Neural cell (in vitro differentiated cells): ENCODE measurements around the gene PRPF4. TPM values are rescaled to one million over a fixed set of nuclear protein-coding genes. Genes with fewer than 3 reads are reported as not detected.

Experiments
- H2AFZ ChIP-seq: fragments of 200-600, 300-800 bp; sonication (generic), shearing (Covaris generic); 2 replicates; pipeline ENCODE4 v1.6.0; 2014; ENCODE audit warnings: low read depth, mild to moderate bottlenecking, antibody characterized with exemption, low read length, moderate library complexity
- H3F3A ChIP-seq: fragments of 200-600 bp; shearing (Covaris generic); 2 replicates; pipeline ENCODE4 v1.6.1; 2016; ENCODE audit warnings: mild to moderate bottlenecking, moderate library complexity, mixed read lengths, antibody characterized with exemption, low read length; ENCODE audit not compliant: insufficient read depth, poor library complexity, severe bottlenecking
- H3K27ac ChIP-seq: fragments of 200-600, 300-800 bp; sonication (generic), shearing (Covaris generic); 2 replicates; pipeline ENCODE4 v1.5.1; 2014; ENCODE audit warnings: mild to moderate bottlenecking, low read length, moderate library complexity
- H3K27me3 ChIP-seq: fragments of 300-800, 200-600 bp; sonication (generic), shearing (Covaris generic); 2 replicates; pipeline ENCODE4 v1.6.0; 2014; ENCODE audit warnings: mild to moderate bottlenecking, low read depth, low read length, moderate library complexity; ENCODE audit not compliant: insufficient read depth
- H3K36me3 ChIP-seq: fragments of 300-800, 200-600 bp; sonication (generic), shearing (Covaris generic); 2 replicates; pipeline ENCODE4 v1.5.1; 2014; ENCODE audit warnings: mild to moderate bottlenecking, antibody characterized with exemption, low read length, moderate library complexity; ENCODE audit not compliant: insufficient read depth
- H3K4me2 ChIP-seq: fragments of 300-800, 200-600 bp; sonication (generic), shearing (Covaris generic); 2 replicates; pipeline ENCODE4 v1.6.0; 2014; ENCODE audit warnings: mild to moderate bottlenecking, low read length
- H3K4me3 ChIP-seq: fragments of 300-800, 200-600 bp; sonication (generic), shearing (Covaris generic); 2 replicates; pipeline ENCODE4 v1.5.1; 2014; ENCODE audit warnings: mild to moderate bottlenecking, low read length, moderate library complexity
- H3K79me2 ChIP-seq: fragments of 200-600 bp; shearing (Covaris generic); replicated peaks from 2 replicates; pipeline ENCODE4 v1.6.0; 2014; ENCODE audit warnings: mild to moderate bottlenecking, low read length, moderate library complexity; ENCODE audit not compliant: insufficient read depth
- H3K9ac ChIP-seq: fragments of 300-800, 200-600 bp; sonication (generic), shearing (Covaris generic); 2 replicates; pipeline ENCODE4 v1.6.1; 2016; ENCODE audit warnings: mild to moderate bottlenecking, low read length, mixed read lengths
- H3K9me2 ChIP-seq: fragments of 200-600 bp; shearing (Covaris generic); 2 replicates; pipeline ENCODE4 v1.6.1; 2016; ENCODE audit warnings: mild to moderate bottlenecking, low read length, mixed read lengths; ENCODE audit not compliant: insufficient read depth
- H3K9me3 ChIP-seq: fragments of 200-600, 300-800 bp; sonication (generic), shearing (Covaris generic); 2 replicates; pipeline ENCODE4 v1.6.1; 2016; ENCODE audit warnings: mild to moderate bottlenecking, mixed run types, low read length, moderate library complexity, mixed read lengths
- H4K20me1 ChIP-seq: fragments of 200-600 bp; shearing (Covaris generic); 2 replicates; pipeline ENCODE4 v1.6.1; 2016; ENCODE audit warnings: mild to moderate bottlenecking, mixed run types; ENCODE audit not compliant: insufficient read depth
- CTCF ChIP-seq: fragments of 450-650 bp; IDR thresholded peaks from 2 replicates; pipeline ENCODE4 v1.5.1; 2014; ENCODE audit warnings: antibody characterized with exemption, mild to moderate bottlenecking, moderate library complexity; ENCODE audit not compliant: poor library complexity, severe bottlenecking
- EP300 ChIP-seq: fragments of 450-650 bp; conservative IDR thresholded peaks from 2 replicates; pipeline ENCODE4 v1.6.1; 2014; ENCODE audit warnings: antibody characterized with exemption, mild to moderate bottlenecking, moderate library complexity; ENCODE audit not compliant: poor library complexity, severe bottlenecking
- EZH2 ChIP-seq: fragments of 200-600, 300-800 bp; shearing (Covaris generic), sonication (generic); IDR thresholded peaks from 2 replicates; pipeline ENCODE4 v1.6.1; 2014; ENCODE audit warnings: antibody characterized with exemption, low read length, borderline replicate concordance, mild to moderate bottlenecking; ENCODE audit not compliant: insufficient read depth, poor library complexity, severe bottlenecking
- MXI1 ChIP-seq: fragments of 450-650 bp; conservative IDR thresholded peaks from 2 replicates; pipeline ENCODE4 v1.6.1; 2014; ENCODE audit warnings: antibody characterized with exemption, mild to moderate bottlenecking; ENCODE audit not compliant: poor library complexity, severe bottlenecking
- POLR2AphosphoS5 ChIP-seq: IDR thresholded peaks from 2 replicates; pipeline ENCODE4 v1.6.1; 2012
- RAD21 ChIP-seq: fragments of 450-650 bp; conservative IDR thresholded peaks from 2 replicates; pipeline ENCODE4 v1.6.1; 2014; ENCODE audit warnings: antibody characterized with exemption, mild to moderate bottlenecking, moderate library complexity
- REST ChIP-seq: IDR thresholded peaks from 2 replicates; pipeline ENCODE4 v1.6.1; 2012; ENCODE audit warnings: borderline replicate concordance
- SMC3 ChIP-seq: fragments of 450-650 bp; conservative IDR thresholded peaks from 2 replicates; pipeline ENCODE4 v1.6.1; 2014; ENCODE audit warnings: antibody characterized with exemption, mild to moderate bottlenecking, moderate library complexity; ENCODE audit not compliant: poor library complexity
- TAF1 ChIP-seq: IDR thresholded peaks from 2 replicates; pipeline ENCODE4 v1.6.1; 2012; ENCODE audit warnings: low read depth
- polyA plus RNA-seq: library from polyadenylated mRNA; depleted of rRNA; stranded (reverse); fragments of >200 nt; gene quantifications from 2 replicates; pipeline ENCODE4 v1.2.3, GENCODE V29; 2014

PRPF4 gene
- polyA plus RNA-seq, 1 donor from 2014 or later: 27.4 TPM

- TF ChIP-seq RAD21: no peak
- TF ChIP-seq TAF1: no peak
- TF ChIP-seq EZH2: no peak
- no peak for TF ChIP-seq MXI1
- no peak for TF ChIP-seq REST
- no peak for TF ChIP-seq EP300
- TF ChIP-seq POLR2AphosphoS5: no peak
- no peak for TF ChIP-seq SMC3
- no peak for TF ChIP-seq CTCF
- Histone ChIP-seq H3K9ac (no peak overlapping the region), H3K4me3 (no peak overlapping the region), H3K27ac (no peak overlapping the region), H3K9me3 (no peaks in the 10 kb centered on the region), H4K20me1 (no peaks in the 10 kb centered on the region), H2AFZ (no peak overlapping the region), H3K36me3 (no peaks in the 10 kb centered on the region), H3F3A (no peaks in the 10 kb centered on the region), H3K4me2 (no peak overlapping the region), H3K79me2 (no peaks in the 10 kb centered on the region), H3K9me2 (no peaks in the 10 kb centered on the region), H3K27me3 (no peaks in the 10 kb centered on the region)
Observed at GRCh38 chr9:113306566-113306965, 31.1 kb downstream of the PRPF4 start.

- H3K9ac ChIP-seq: no peak overlapping the region
- H3K27ac ChIP-seq: no peak overlapping the region
- no peaks in the 10 kb centered on the region for H3F3A ChIP-seq
- H3K4me2 ChIP-seq: no peak overlapping the region
- no peaks in the 10 kb centered on the region for H3K36me3 ChIP-seq
- no peaks in the 10 kb centered on the region for H4K20me1 ChIP-seq
- no peaks in the 10 kb centered on the region for H3K27me3 ChIP-seq
- H3K9me2 ChIP-seq: no peaks in the 10 kb centered on the region
- no peaks in the 10 kb centered on the region for H3K9me3 ChIP-seq
- TF ChIP-seq SMC3: no peak
- H3K79me2 ChIP-seq: no peaks in the 10 kb centered on the region
- H2AFZ ChIP-seq: no peak overlapping the region
- H3K4me3 ChIP-seq: no peak overlapping the region
Observed at GRCh38 chr9:113307396-113307975, 32.0 kb downstream of the PRPF4 start.
